HepG2 (cell line): ENCODE measurements around the gene ANKRD53. TPM values are rescaled to one million over a fixed set of nuclear protein-coding genes. Genes with fewer than 3 reads are reported as not detected.

Experiments
- ATAC-seq: fragments of 200-7000 bp; cut with Tn5 transposase; 3 replicates; pipeline ENCODE4 v1.9.1; 2020; ENCODE audit warnings: mild to moderate bottlenecking, moderate library complexity
- BruUV-seq: library from RNA; stranded (reverse); fragments of 400-500 nt; replicated peaks from 2 replicates; lab custom pipeline; 2021; lab: Mats Ljungman, UMichigan
- CTCF ChIA-PET: fragments of 300-600 bp; formaldehyde crosslinking; extraction: SDS; loops from one replicate; lab custom pipeline; 2021; ENCODE audit warnings: low total read pairs, inconsistent platforms, low intra/inter-chr PET ratio; lab: Yijun Ruan, JAX
- POLR2A ChIA-PET: fragments of 350-600 bp; sonication (Branson Sonifier 250); formaldehyde crosslinking; loops from one replicate; lab custom pipeline; 2020; ENCODE audit warnings: antibody characterized with exemption, inconsistent platforms; lab: Yijun Ruan, JAX
- DNase-seq: peaks from one replicate; pipeline ENCODE4 v3.0.0-alpha.2; 2015; ENCODE audit warnings: low spot score
- FAIRE-seq: peaks from 3 replicates; lab custom pipeline; 2011; peaks lifted over from hg19 to GRCh38; lab: Jason Lieb, UNC
- H2AFZ ChIP-seq: one replicate; pipeline ENCODE4 v1.6.1; 2011; ENCODE audit warnings: low read length, inconsistent platforms
- H3K27ac ChIP-seq: fragments of 300-600 bp; 3 replicates; pipeline ENCODE4 v1.8.0; 2011; ENCODE audit warnings: mixed run types, mild to moderate bottlenecking, mixed read lengths, low read length, inconsistent platforms; ENCODE audit not compliant: insufficient read depth; ENCODE audit errors: extremely low read length
- H3K27me3 ChIP-seq, 2 experiments: fragments of 200-600 bp in 1 of 2; 2 replicates in 1 of 2; 3 replicates in 1 of 2; pipeline versions ENCODE4 v1.6.0 to v1.8.0; 2011; ENCODE audit warnings: low read length in 2 of 2, mild to moderate bottlenecking in 2 of 2, moderate library complexity in 2 of 2, inconsistent platforms in 1 of 2; ENCODE audit not compliant: insufficient read depth in 2 of 2, control insufficient read depth in 1 of 2
- H3K36me3 ChIP-seq, 2 experiments: fragments of 200-600 bp in 1 of 2; replicated peaks in 1 of 2; 2 replicates in 1 of 2; 3 replicates in 1 of 2; pipeline versions ENCODE4 v1.5.1 to v1.8.0; 2011; ENCODE audit warnings: low read length in 2 of 2, inconsistent platforms in 1 of 2; ENCODE audit not compliant: insufficient read depth in 2 of 2, control insufficient read depth in 1 of 2
- H3K4me1 ChIP-seq: 2 replicates; pipeline ENCODE4 v1.5.1; 2012; ENCODE audit warnings: low read length, inconsistent platforms; ENCODE audit not compliant: insufficient read depth
- H3K4me2 ChIP-seq: 2 replicates; pipeline ENCODE4 v1.6.0; 2011; ENCODE audit warnings: low read depth, low read length, inconsistent platforms
- H3K4me3 ChIP-seq, 3 experiments: fragments of 200-600 bp in 1 of 3; sonication (generic), shearing (Covaris generic) in 1 of 3; replicated peaks in 1 of 3; 2 replicates each; pipeline ENCODE4 v1.5.1; 2011 to 2016; ENCODE audit warnings: low read length in 3 of 3, inconsistent platforms in 2 of 3, low read depth in 2 of 3, mild to moderate bottlenecking in 2 of 3, control low read depth in 1 of 3, mixed read lengths in 1 of 3; ENCODE audit not compliant: insufficient read depth in 1 of 3
- H3K79me2 ChIP-seq: one replicate; pipeline ENCODE4 v1.6.1; 2011; ENCODE audit warnings: low read length, inconsistent platforms; ENCODE audit not compliant: insufficient read depth
- H3K9ac ChIP-seq: 2 replicates; pipeline ENCODE4 v1.6.0; 2011; ENCODE audit warnings: mild to moderate bottlenecking, low read depth, low read length, inconsistent platforms; ENCODE audit not compliant: insufficient read depth
- H3K9me3 ChIP-seq: 2 replicates; pipeline ENCODE4 v1.5.1; 2012; ENCODE audit warnings: mild to moderate bottlenecking, low read length
- H4K20me1 ChIP-seq: 2 replicates; pipeline ENCODE4 v1.6.0; 2011; ENCODE audit warnings: inconsistent platforms, mild to moderate bottlenecking, low read length, moderate library complexity; ENCODE audit not compliant: insufficient read depth
- CBX5 ChIP-seq: sonication (generic); formaldehyde crosslinking; IDR thresholded peaks from 2 replicates; pipeline ENCODE4 v1.4.0; 2020; ENCODE audit warnings: missing genetic modification reagents, borderline replicate concordance
- FOSL2 ChIP-seq: sonication (generic); formaldehyde crosslinking; IDR thresholded peaks from 2 replicates; pipeline ENCODE4 v1.4.0; 2020; ENCODE audit warnings: missing genetic modification reagents
- FOXP1 ChIP-seq, 2 experiments: fragments of 450-650 bp in 1 of 2; IDR thresholded peaks; 2 replicates each; pipeline ENCODE4 v1.6.1; 2017 to 2018; ENCODE audit warnings: antibody characterized with exemption in 1 of 2
- NFYB ChIP-seq: sonication (generic); formaldehyde crosslinking; IDR thresholded peaks from 2 replicates; pipeline ENCODE4 v1.4.0; 2020; ENCODE audit warnings: missing genetic modification reagents
- REL ChIP-seq: sonication (generic); formaldehyde crosslinking; conservative IDR thresholded peaks from 2 replicates; pipeline ENCODE4 v1.8.0; 2022; ENCODE audit warnings: mild to moderate bottlenecking, missing genetic modification reagents, moderate library complexity
- ZNF17 ChIP-seq: sonication (generic); formaldehyde crosslinking; IDR thresholded peaks from 2 replicates; pipeline ENCODE4 v1.5.0; 2020; ENCODE audit warnings: mild to moderate bottlenecking, missing genetic modification reagents
- ZNF232 ChIP-seq: sonication (generic); formaldehyde crosslinking; IDR thresholded peaks from 2 replicates; pipeline ENCODE4 v1.4.0; 2020; ENCODE audit warnings: missing genetic modification reagents, borderline replicate concordance
- ZNF646 ChIP-seq: sonication (generic); formaldehyde crosslinking; IDR thresholded peaks from 2 replicates; pipeline ENCODE4 v1.9.0; 2021; ENCODE audit warnings: mild to moderate bottlenecking, missing genetic modification reagents
- WGBS: methylation state at CpG from one replicate; pipeline ENCODE4 v1.1.6; 2017; ENCODE audit warnings: low lambda C conversion rate; 5-methylcytosine and 5-hydroxymethylcytosine counted together
- in situ Hi-C: cut with HindIII; loops from 2 replicates; pipeline ENCODE4 v1.10.0; 2017; ENCODE audit warnings: low pct_unique_long_range_greater_than_20kb; ENCODE audit not compliant: extremely low pct_ligation_motif_present
- intact Hi-C: fragments of 100-400 bp; cut with micrococcal nuclease; formaldehyde crosslinking; loops from one replicate; pipeline ENCODE4 v1.10.0; 2022; ENCODE audit not compliant: unreplicated experiment
- polyA plus RNA-seq, 8 experiments: library from polyadenylated mRNA; depleted of rRNA in 3 of 8; stranded (reverse) in 7 of 8; unstranded in 1 of 8; fragments of >200 nt; fragmentation: Illumina TruSeq in 4 of 8; extraction: Trizol in 4 of 8; gene quantifications; 2 replicates each; pipeline versions ENCODE4 v1.2.1 to v1.2.3, GENCODE V29; 2011 to 2016; ENCODE audit warnings: low read depth in 4 of 8, missing spikeins in 1 of 8, mixed read lengths in 1 of 8; ENCODE audit not compliant: insufficient read depth in 1 of 8
- total RNA-seq, 5 experiments: library from RNA; depleted of rRNA; stranded (reverse); fragments of >200 nt; fragmentation: Illumina TruSeq; extraction: Trizol; gene quantifications; 2 replicates each; pipeline ENCODE4 v1.2.3, GENCODE V29; 2016; ENCODE audit warnings: low read depth in 1 of 5

ANKRD53 gene
- total and polyA plus RNA-seq, 2 of the 13 experiments (the other 11 are each of a cell fraction or from before 2014, with no cell fraction given), result 0.15 TPM; not detected in 1

- intact Hi-C loops (loop anchor here (5.0 kb wide), 1 partner anchor 62 kb away; the partner anchor contains the start of gene NAGK), in situ Hi-C loops (no loop called here)
- H3K36me3 ChIP-seq, result no peaks in the 10 kb centered on the region
- H3K4me2 ChIP-seq, result no peak overlapping the region
- WGBS, result 42% methylated on average over 10 of the region's 10 CpGs
- H3K27ac ChIP-seq, result no peak overlapping the region
- DNase-seq, result no peak
- peaks cover 0 to 9% of the 10 kb centered on the region in 2 experiments; a peak in 2 of 5 replicates for H3K27me3 ChIP-seq
- no peak for ATAC-seq
- H3K9ac ChIP-seq, result no peak overlapping the region
- no peaks in the 10 kb centered on the region for H4K20me1 ChIP-seq
- no peaks in the 10 kb centered on the region for H3K9me3 ChIP-seq
- CTCF ChIA-PET, result no interaction called here
- TF ChIP-seq FOSL2 (CRISPR knock-in tag), result 0 out of 2 replicates have a peak, but pooled peaks have one; percentile 15
- no peak for TF ChIP-seq ZNF17 (CRISPR knock-in tag)
- no peak for TF ChIP-seq REL (CRISPR knock-in tag)
- peaks cover 45% of the 10 kb centered on the region for H3K4me1 ChIP-seq
- H3K4me3 ChIP-seq, result no peak overlapping the region
- POLR2A ChIA-PET, result no interaction called here
- no peaks in the 10 kb centered on the region for H3K79me2 ChIP-seq
- BruUV-seq, result no TSS peak
- no peak for FAIRE-seq
- no peak overlapping the region for H2AFZ ChIP-seq
Measured at GRCh38 chr2:71005271-71006202, 27.1 kb downstream of the ANKRD53 start.

DNA sequence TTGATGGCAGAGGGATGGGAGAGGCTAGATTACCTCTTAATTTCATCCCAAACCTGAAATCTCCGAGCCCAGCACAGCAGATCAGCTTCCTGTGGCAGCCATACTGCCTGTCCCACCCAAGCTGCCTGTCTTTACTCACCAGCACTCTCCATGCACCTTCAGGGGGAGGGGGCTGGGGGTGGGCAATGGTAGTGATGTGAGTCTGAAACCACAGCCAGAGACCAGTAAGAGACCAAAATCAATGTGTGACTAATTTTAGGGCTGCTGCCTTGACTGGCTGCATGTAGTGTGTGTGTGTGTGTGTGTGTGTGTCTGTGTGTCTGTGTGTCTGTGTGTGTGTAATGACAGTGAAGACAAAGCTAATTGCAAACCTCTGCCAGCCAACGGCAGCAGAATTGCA, 27.9 kb downstream of the ANKRD53 start:
- BruUV-seq, result no TSS peak
- in situ Hi-C loops (no loop called here), intact Hi-C loops (loop anchor here (5.0 kb wide), 1 partner anchor 61 kb away; the partner anchor contains the start of gene NAGK)
- H3K79me2 ChIP-seq, result no peaks in the 10 kb centered on the region
- POLR2A ChIA-PET, result interaction anchor here (1.5 to 2.3 kb wide), 3 partner anchors 8 to 62 kb away, joined by 7 to 15 read pairs (median 7); partner anchors contain the start of gene NAGK
- FAIRE-seq, result no peak
- H3K4me2 ChIP-seq, result no peak overlapping the region
- H3K27ac ChIP-seq, result no peak overlapping the region
- no peak overlapping the region for H2AFZ ChIP-seq
- H4K20me1 ChIP-seq, result no peaks in the 10 kb centered on the region
- DNase-seq, result no peak
- CTCF ChIA-PET, result no interaction called here
- H3K4me3 ChIP-seq, result no peak overlapping the region
- 36% methylated on average over 2 of the region's 2 CpGs for WGBS
- no peaks in the 10 kb centered on the region for H3K36me3 ChIP-seq
- no peaks in the 10 kb centered on the region for H3K9me3 ChIP-seq
- H3K27me3 ChIP-seq, result peaks cover 0 to 9% of the 10 kb centered on the region in 2 experiments; a peak in 2 of 5 replicates
- peaks cover 37% of the 10 kb centered on the region for H3K4me1 ChIP-seq
- H3K9ac ChIP-seq, result no peak overlapping the region
- no peak for ATAC-seq
- no peak for TF ChIP-seq ZNF232 (CRISPR knock-in tag)
- TF ChIP-seq NFYB (CRISPR knock-in tag), result no peak
- no peak for TF ChIP-seq CBX5 (CRISPR knock-in tag)
- no peak for TF ChIP-seq FOXP1 (IDR thresholded peaks at IDR 0.05)
- TF ChIP-seq FOXP1 (CRISPR knock-in tag; IDR thresholded peaks at IDR 0.05), result no peak
- 0 out of 2 replicates have a peak, but pooled peaks have one; percentile 18 for TF ChIP-seq ZNF646
